IMR-90 (cell line): ENCODE results near the gene CNTN4. TPM values are rescaled to one million over a fixed set of nuclear protein-coding genes. Genes with fewer than 3 reads are reported as not detected.

Experiments
- ATAC-seq: fragments of 200-7000 bp; cut with Tn5 transposase; 2 replicates; pipeline ENCODE4 v1.9.1; 2020; ENCODE audit warnings: low read depth, mild to moderate bottlenecking, moderate library complexity
- BruUV-seq: library from RNA; stranded (reverse); fragments of 400-500 nt; replicated peaks from 2 replicates; lab custom pipeline; 2021; lab: Mats Ljungman, UMichigan
- CTCF ChIA-PET: fragments of 300-600 bp; formaldehyde crosslinking; extraction: SDS; loops from one replicate; lab custom pipeline; 2021; ENCODE audit warnings: antibody characterized with exemption; lab: Yijun Ruan, JAX
- POLR2A ChIA-PET: fragments of 300-600 bp; sonication (Branson Sonifier 250); formaldehyde crosslinking; loops from one replicate; lab custom pipeline; 2022; ENCODE audit warnings: antibody characterized with exemption; ENCODE audit not compliant: unreplicated experiment; lab: Charles Lee
- DNase-seq: peaks from one replicate; pipeline ENCODE4 v3.0.0; 2013
- H2AFZ ChIP-seq: replicated peaks from 2 replicates; pipeline ENCODE3; 2013; ENCODE audit warnings: low read length, mild to moderate bottlenecking; ENCODE audit not compliant: poor library complexity
- H2AK5ac ChIP-seq: 2 replicates; pipeline ENCODE4 v1.6.1; 2013; ENCODE audit warnings: low read depth, low read length, inconsistent platforms
- H2AK9ac ChIP-seq: replicated peaks from 2 replicates; pipeline ENCODE3; 2013; ENCODE audit warnings: mild to moderate bottlenecking, low read depth, low read length, moderate library complexity; ENCODE audit not compliant: poor library complexity
- H2BK120ac ChIP-seq: 2 replicates; pipeline ENCODE4 v1.6.1; 2013; ENCODE audit warnings: low read depth, low read length, inconsistent platforms
- H2BK15ac ChIP-seq: 3 replicates; pipeline ENCODE4 v1.6.1; 2013; ENCODE audit warnings: low read depth, low read length, inconsistent platforms
- H2BK20ac ChIP-seq: 2 replicates; pipeline ENCODE4 v1.6.1; 2013; ENCODE audit warnings: low read depth, mild to moderate bottlenecking, inconsistent platforms, low read length, moderate library complexity
- H2BK5ac ChIP-seq: 2 replicates; pipeline ENCODE4 v1.6.1; 2013; ENCODE audit warnings: mild to moderate bottlenecking, low read depth, low read length, inconsistent platforms; ENCODE audit not compliant: poor library complexity, severe bottlenecking
- H3K14ac ChIP-seq: replicated peaks from 2 replicates; pipeline ENCODE4 v1.6.1; 2013; ENCODE audit warnings: low read depth, low read length, inconsistent platforms
- H3K18ac ChIP-seq: 2 replicates; pipeline ENCODE4 v1.6.1; 2013; ENCODE audit warnings: low read depth, low read length, control low read depth
- H3K23ac ChIP-seq: 2 replicates; pipeline ENCODE4 v1.6.1; 2013; ENCODE audit warnings: low read depth, low read length, inconsistent platforms
- H3K27ac ChIP-seq: 2 replicates; pipeline ENCODE4 v1.5.1; 2013; ENCODE audit warnings: mild to moderate bottlenecking, control low read depth, low read length; ENCODE audit not compliant: insufficient read depth
- H3K27me3 ChIP-seq: 2 replicates; pipeline ENCODE4 v1.6.1; 2013; ENCODE audit warnings: low read length; ENCODE audit not compliant: control insufficient read depth, insufficient read depth
- H3K36me3 ChIP-seq: 2 replicates; pipeline ENCODE4 v1.6.1; 2013; ENCODE audit warnings: low read length, mixed read lengths; ENCODE audit not compliant: control insufficient read depth, insufficient read depth
- H3K4ac ChIP-seq: 2 replicates; pipeline ENCODE4 v1.6.1; 2013; ENCODE audit warnings: low read depth, low read length, inconsistent platforms
- H3K4me1 ChIP-seq: 2 replicates; pipeline ENCODE4 v1.6.1; 2013; ENCODE audit warnings: low read length, mixed read lengths; ENCODE audit not compliant: control insufficient read depth, insufficient read depth
- H3K4me2 ChIP-seq: 2 replicates; pipeline ENCODE4 v1.6.1; 2013; ENCODE audit warnings: low read depth, mild to moderate bottlenecking, control low read depth, low read length, moderate library complexity
- H3K4me3 ChIP-seq: 2 replicates; pipeline ENCODE4 v1.5.1; 2013; ENCODE audit warnings: low read depth, mild to moderate bottlenecking, control low read depth, low read length, moderate library complexity; ENCODE audit not compliant: insufficient read depth
- H3K56ac ChIP-seq: 2 replicates; pipeline ENCODE4 v1.6.1; 2013; ENCODE audit warnings: low read length, inconsistent platforms; ENCODE audit not compliant: insufficient read depth; ENCODE audit errors: extremely low read depth
- H3K79me1 ChIP-seq, 2 experiments: 2 replicates each; pipeline ENCODE4 v1.6.1; 2013; ENCODE audit warnings: low read length in 2 of 2, inconsistent platforms in 1 of 2, low read depth in 1 of 2
- H3K9ac ChIP-seq: 2 replicates; pipeline ENCODE4 v1.6.1; 2013; ENCODE audit warnings: low read depth, low read length, control low read depth
- H3K9me1 ChIP-seq: 2 replicates; pipeline ENCODE4 v1.6.1; 2013; ENCODE audit warnings: low read length, inconsistent platforms; ENCODE audit not compliant: insufficient read depth
- H3K9me3 ChIP-seq: 2 replicates; pipeline ENCODE4 v1.6.1; 2013; ENCODE audit warnings: low read length; ENCODE audit not compliant: control insufficient read depth, insufficient read depth
- H4K20me1 ChIP-seq: 2 replicates; pipeline ENCODE4 v1.6.1; 2013; ENCODE audit warnings: low read length, inconsistent platforms; ENCODE audit not compliant: insufficient read depth
- H4K5ac ChIP-seq: 2 replicates; pipeline ENCODE4 v1.6.1; 2013; ENCODE audit warnings: mild to moderate bottlenecking, low read depth, low read length, control low read depth
- H4K8ac ChIP-seq, 2 experiments: 2 replicates each; pipeline ENCODE4 v1.6.1; 2013; ENCODE audit warnings: low read depth in 2 of 2, low read length in 2 of 2, control low read depth in 1 of 2, inconsistent platforms in 1 of 2
- H4K91ac ChIP-seq: 2 replicates; pipeline ENCODE4 v1.6.1; 2013; ENCODE audit warnings: low read depth, low read length, inconsistent platforms; ENCODE audit not compliant: insufficient read depth
- NFE2L2 ChIP-seq: fragments of 150-350 bp; IDR thresholded peaks from 2 replicates; pipeline ENCODE4 v1.6.1; 2016; ENCODE audit warnings: low read depth, mild to moderate bottlenecking, low read length
- WGBS, 2 experiments: methylation state at CpG; one replicate each; pipeline versions ENCODE4 v1.1.5 to v1.1.7; 2013; ENCODE audit warnings: missing lambda C conversion rate in 2 of 2; ENCODE audit not compliant: insufficient read length in 1 of 2; ENCODE audit errors: extremely low coverage in 2 of 2; 5-methylcytosine and 5-hydroxymethylcytosine counted together
- dilution Hi-C: fragments of 300-500 bp; cut with HindIII; formaldehyde crosslinking; loops from one replicate; pipeline ENCODE4 v1.14.3; 2018; ENCODE audit warnings: low sequenced_read_pairs; ENCODE audit not compliant: unreplicated experiment
- in situ Hi-C: fragments of 300-500 bp; cut with MboI; formaldehyde crosslinking; loops from 3 replicates; pipeline ENCODE4 v1.14.3; 2019; ENCODE audit warnings: low sequenced_read_pairs, inconsistent platforms, mixed read lengths
- intact Hi-C: fragments of 100-400 bp; cut with micrococcal nuclease; formaldehyde crosslinking; loops from 2 replicates; pipeline ENCODE4 v1.10.0; 2022
- polyA plus RNA-seq, 3 experiments: library from polyadenylated mRNA; depleted of rRNA; stranded (reverse); fragments of >200 nt; gene quantifications; 2 replicates each; pipeline ENCODE4 v1.2.3, GENCODE V29; 2012; ENCODE audit warnings: low replicate concordance in 1 of 3
- total RNA-seq: library from RNA; depleted of rRNA; stranded (reverse); fragments of >200 nt; gene quantifications from 2 replicates; pipeline ENCODE4 v1.2.3, GENCODE V29; 2012
- TF ChIP-seq, protein P1 (sequence below): fragments of 150-350 bp; IDR thresholded peaks from 2 replicates; pipeline ENCODE4 v1.6.1; 2016; ENCODE audit warnings: low read depth, mild to moderate bottlenecking, low read length, moderate library complexity, borderline replicate concordance

Gene CNTN4
- total and polyA plus RNA-seq, 2 of the 4 experiments (the other 2 are of a cell fraction) = under 0.01 TPM; not detected in 1

DNA sequence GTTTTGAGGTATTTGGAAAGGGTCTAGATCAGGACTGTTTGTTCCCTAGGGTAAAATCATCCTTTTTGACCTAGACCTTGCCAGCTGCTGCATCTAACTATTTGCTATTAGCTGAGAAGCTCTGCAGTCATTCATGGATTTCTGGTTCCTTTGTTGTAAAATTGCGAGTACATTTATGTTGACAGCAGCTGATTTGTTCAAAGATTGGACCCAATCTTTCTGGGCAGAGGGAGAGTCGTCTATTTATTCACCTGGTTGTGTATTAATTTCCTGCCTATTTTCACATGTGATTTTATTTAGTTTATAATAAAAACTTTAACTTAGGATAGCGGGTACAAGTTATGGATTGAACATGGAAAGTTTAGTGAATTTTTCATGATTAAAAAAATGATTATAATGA is 236.3 kb downstream of the CNTN4 start:
- H2BK120ac ChIP-seq = no peak overlapping the region
- in situ Hi-C loops = no loop called here
- H2AFZ ChIP-seq = no peak overlapping the region
- no peak overlapping the region for H4K91ac ChIP-seq
- dilution Hi-C loops = no loop called here
- DNase-seq (no peak), ATAC-seq (no peak)
- no CpG with 5 or more reads among the region's 3 CpGs for WGBS, 2 experiments
- no peaks in the 10 kb centered on the region for H3K9me1 ChIP-seq
- intact Hi-C loops = no loop called here
- no peak overlapping the region for H2BK5ac ChIP-seq
- H3K18ac ChIP-seq = no peak overlapping the region
- no peak overlapping the region for H2AK9ac ChIP-seq
- H3K79me1 ChIP-seq = no peaks in the 10 kb centered on the region
- H3K4me1 ChIP-seq = no peaks in the 10 kb centered on the region
- TF ChIP-seq, protein P1, sequence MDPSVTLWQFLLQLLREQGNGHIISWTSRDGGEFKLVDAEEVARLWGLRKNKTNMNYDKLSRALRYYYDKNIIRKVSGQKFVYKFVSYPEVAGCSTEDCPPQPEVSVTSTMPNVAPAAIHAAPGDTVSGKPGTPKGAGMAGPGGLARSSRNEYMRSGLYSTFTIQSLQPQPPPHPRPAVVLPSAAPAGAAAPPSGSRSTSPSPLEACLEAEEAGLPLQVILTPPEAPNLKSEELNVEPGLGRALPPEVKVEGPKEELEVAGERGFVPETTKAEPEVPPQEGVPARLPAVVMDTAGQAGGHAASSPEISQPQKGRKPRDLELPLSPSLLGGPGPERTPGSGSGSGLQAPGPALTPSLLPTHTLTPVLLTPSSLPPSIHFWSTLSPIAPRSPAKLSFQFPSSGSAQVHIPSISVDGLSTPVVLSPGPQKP = no peak
- no peak for TF ChIP-seq NFE2L2
- H3K27ac ChIP-seq = no peak overlapping the region
- no TSS peak for BruUV-seq
- H4K5ac ChIP-seq = no peak overlapping the region
- no peaks in the 10 kb centered on the region for H3K27me3 ChIP-seq
- no peaks in the 10 kb centered on the region for H3K36me3 ChIP-seq
- no peak overlapping the region for H2AK5ac ChIP-seq
- H3K4me2 ChIP-seq = no peak overlapping the region
- H2BK15ac ChIP-seq = no peak overlapping the region
- no peak overlapping the region for H3K4ac ChIP-seq
- POLR2A ChIA-PET = no interaction called here
- H3K56ac ChIP-seq = no peak overlapping the region
- no peak overlapping the region for H3K23ac ChIP-seq
- peaks cover 4% of the 10 kb centered on the region for H3K9me3 ChIP-seq
- no peak overlapping the region for H3K14ac ChIP-seq
- CTCF ChIA-PET = interaction anchor here (0.6 kb wide), 1 partner anchor 319 kb away, joined by 5 read pairs; no protein-coding TSS in a partner anchor
- no peak overlapping the region for H3K4me3 ChIP-seq
- no peak overlapping the region for H2BK20ac ChIP-seq
- no peak overlapping the region for H3K9ac ChIP-seq
- no peak overlapping the region for H4K8ac ChIP-seq
- H4K20me1 ChIP-seq = no peaks in the 10 kb centered on the region
